H1 (cell line): Measurements from ENCODE around the gene TBC1D19. TPM values are rescaled to one million over a fixed set of nuclear protein-coding genes. Genes with fewer than 3 reads are reported as not detected.

Source experiments
- ATF3 ChIP-seq: IDR thresholded peaks from 2 replicates; pipeline ENCODE4 v1.6.1; 2011; ENCODE audit warnings: low read depth, mild to moderate bottlenecking, low read length; ENCODE audit not compliant: insufficient read depth
- BCL11A ChIP-seq, 2 experiments: IDR thresholded peaks; one replicate each; pipeline ENCODE4 v1.6.1; 2011; ENCODE audit warnings: low read depth in 2 of 2, low read length in 2 of 2, mild to moderate bottlenecking in 2 of 2
- CHD7 ChIP-seq: fragments of 300-600 bp; sonication (generic); IDR thresholded peaks from 2 replicates; pipeline ENCODE4 v1.7.1; 2012; ENCODE audit warnings: low read length, moderate library complexity, mild to moderate bottlenecking, inconsistent platforms; ENCODE audit not compliant: insufficient replicate concordance
- CREB1 ChIP-seq: IDR thresholded peaks from 2 replicates; pipeline ENCODE4 v1.6.1; 2012; ENCODE audit warnings: inconsistent platforms
- CTBP2 ChIP-seq: IDR thresholded peaks from 2 replicates; pipeline ENCODE4 v1.7.0; 2011; ENCODE audit warnings: borderline replicate concordance, mild to moderate bottlenecking, moderate library complexity, mixed read lengths, low read length; ENCODE audit not compliant: insufficient read depth, insufficient read length
- FOSL1 ChIP-seq: IDR thresholded peaks from 2 replicates; pipeline ENCODE4 v1.6.1; 2011; ENCODE audit warnings: mild to moderate bottlenecking, low read depth, low read length, moderate library complexity; ENCODE audit not compliant: insufficient read depth
- GABPA ChIP-seq: IDR thresholded peaks from 2 replicates; pipeline ENCODE4 v1.6.1; 2011; ENCODE audit warnings: mild to moderate bottlenecking, low read length, moderate library complexity, borderline replicate concordance; ENCODE audit not compliant: insufficient read depth
- KDM5A ChIP-seq: fragments of 200-600 bp; IDR thresholded peaks from 2 replicates; pipeline ENCODE4 v1.7.1; 2012; ENCODE audit warnings: mild to moderate bottlenecking, low read length, inconsistent platforms, mixed read lengths
- POLR2AphosphoS5 ChIP-seq: IDR thresholded peaks from 2 replicates; pipeline ENCODE4 v1.6.1; 2011; ENCODE audit warnings: low read depth, low read length
- RXRA ChIP-seq: IDR thresholded peaks from 2 replicates; pipeline ENCODE4 v1.6.1; 2011; ENCODE audit warnings: low read depth, mild to moderate bottlenecking, low read length, moderate library complexity; ENCODE audit not compliant: insufficient read depth
- polyA plus RNA-seq, 7 experiments: library from polyadenylated mRNA; depleted of rRNA in 3 of 7; stranded (reverse) in 5 of 7; unstranded in 2 of 7; fragments of >200 nt in 5 of 7; fragments of 200-250 nt in 2 of 7; gene quantifications; 1 replicate in 5 of 7; 2 replicates in 1 of 7; 4 replicates in 1 of 7; pipeline versions ENCODE4 v1.2.1 to v1.2.3, GENCODE V29; 2011 to 2013; ENCODE audit warnings: missing spikeins in 2 of 7, mixed read lengths in 2 of 7
- total RNA-seq: library from RNA; stranded (reverse); fragmentation: NEBNext Ultra II Directional; extraction: Animal tissue kit (Norgen Biotek cat#: 25700); gene quantifications from 2 replicates; pipeline ENCODE4 v1.2.1, GENCODE V29; 2021

The TBC1D19 gene
- total and polyA plus RNA-seq, 2 of the 8 experiments (the other 6 are each of a cell fraction or from before 2014, with no cell fraction given): 1.9 to 3.5 TPM

- no peak for TF ChIP-seq CHD7
- TF ChIP-seq POLR2AphosphoS5: no peak
- TF ChIP-seq KDM5A: no peak
- TF ChIP-seq FOSL1: no peak
- TF ChIP-seq CREB1: no peak
- TF ChIP-seq BCL11A (IDR thresholded peaks at IDR 0.05; ENCODE audit: low read depth in 2 of 2, low read length in 2 of 2): no peak
- no peak for TF ChIP-seq GABPA
- TF ChIP-seq ATF3: no peak
- TF ChIP-seq RXRA: no peak
- TF ChIP-seq CTBP2: no peak
Observed at GRCh38 chr4:26590639-26591038, 6.8 kb downstream of the TBC1D19 start (continued).
